ENCODE data around the gene COL9A3. TPM values are rescaled to one million over a fixed set of nuclear protein-coding genes. Genes with fewer than 3 reads are reported as not detected.

Gene COL9A3
- total RNA-seq, 1 donor: 0.43 TPM

GRCh38 chr20:62797671-62798532, 18.9 kb upstream of the COL9A3 start:
- no peak for DNase-seq (ENCODE audit: low read depth)
- no peak for TF ChIP-seq CTCF (IDR thresholded peaks at IDR 0.05; ENCODE audit: insufficient read depth, low read depth, low read length)
- peak overlapping the region; percentile 66 for H3K4me3 ChIP-seq (ENCODE audit: low read depth, low read length)

- no peak overlapping the region for H3K4me3 ChIP-seq (ENCODE audit: low read depth, low read length)
- no peak for DNase-seq (ENCODE audit: low read depth)
- TF ChIP-seq CTCF (IDR thresholded peaks at IDR 0.05; ENCODE audit: insufficient read depth, low read depth, low read length): no peak
These were observed 17.8 kb upstream of the COL9A3 start for GRCh38 chr20:62799036-62799435.

- H3K4me3 ChIP-seq (ENCODE audit: low read depth, low read length): no peak overlapping the region
- no peak for DNase-seq (ENCODE audit: low read depth)
- no peak for TF ChIP-seq CTCF (IDR thresholded peaks at IDR 0.05; ENCODE audit: insufficient read depth, low read depth, low read length)
These were observed 17.4 kb upstream of the COL9A3 start for GRCh38 chr20:62799459-62799858.

DNA sequence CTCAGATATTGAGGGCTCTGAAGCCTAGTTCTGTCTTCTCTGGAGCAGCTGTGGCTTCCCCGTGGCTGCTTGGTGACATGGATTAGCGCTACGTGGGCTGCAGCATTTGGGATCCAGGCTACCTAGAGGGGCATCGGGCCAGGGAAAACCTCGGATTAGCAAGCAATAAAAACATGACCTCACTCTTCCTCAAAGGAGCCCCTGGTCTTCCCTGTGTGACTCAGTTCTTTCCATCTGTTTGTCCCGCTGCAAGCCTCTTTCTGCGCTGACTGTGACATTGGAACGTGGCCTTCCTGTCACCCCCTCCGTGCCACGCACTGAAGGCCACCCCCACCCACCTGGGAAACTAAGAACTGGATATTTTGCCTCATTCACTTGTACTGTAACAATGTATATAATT, 17.0 kb upstream of the COL9A3 start:
- DNase-seq (ENCODE audit: low read depth): no peak
- no peak for TF ChIP-seq CTCF (IDR thresholded peaks at IDR 0.05; ENCODE audit: insufficient read depth, low read depth, low read length)

GRCh38 chr20:62800314-62801259, 16.3 kb upstream of the COL9A3 start:
- H3K4me3 ChIP-seq (ENCODE audit: low read depth, low read length): no peak overlapping the region
- no peak for DNase-seq (ENCODE audit: low read depth)
- TF ChIP-seq CTCF (IDR thresholded peaks at IDR 0.05; ENCODE audit: insufficient read depth, low read depth, low read length): no peak

More for the DNA sequence above, 17.0 kb upstream of the COL9A3 start:
- no peak overlapping the region for H3K4me3 ChIP-seq (ENCODE audit: low read depth, low read length)

GRCh38 chr20:62801284-62802010, 15.4 kb upstream of the COL9A3 start:
- TF ChIP-seq CTCF (IDR thresholded peaks at IDR 0.05; ENCODE audit: insufficient read depth, low read depth, low read length): no peak
- no peak overlapping the region for H3K4me3 ChIP-seq (ENCODE audit: low read depth, low read length)
- no peak for DNase-seq (ENCODE audit: low read depth)
